Prostate gland (tissue), 2 donors: ENCODE measurements around the gene AFF1. TPM values are rescaled to one million over a fixed set of nuclear protein-coding genes. Genes with fewer than 3 reads are reported as not detected.

Experiments used
- DNase-seq: peaks from one replicate; pipeline ENCODE4 v3.0.0-alpha.2; 2019; ENCODE audit warnings: low spot score
- H3K27ac ChIP-seq, 2 donors: fragments of 200-600 bp; sonication (generic); 2 replicates each; pipeline ENCODE4 v1.5.1; 2017 to 2019
- H3K27me3 ChIP-seq: fragments of 200-600 bp; sonication (generic); replicated peaks from 2 replicates; pipeline ENCODE4 v1.5.1; 2019; ENCODE audit not compliant: insufficient read depth
- H3K36me3 ChIP-seq, 2 donors: fragments of 200-600 bp; sonication (generic); 1 replicate in 1 of 2; 2 replicates in 1 of 2; pipeline versions ENCODE4 v1.5.1 to v1.8.1; 2017 to 2019
- H3K4me1 ChIP-seq: fragments of 200-600 bp; sonication (generic); replicated peaks from 2 replicates; pipeline ENCODE4 v1.5.1; 2019
- H3K4me3 ChIP-seq, 2 donors: fragments of 200-600 bp; sonication (generic); 2 replicates each; pipeline ENCODE4 v1.5.1; 2017 to 2019
- H3K9me3 ChIP-seq: fragments of 200-600 bp; sonication (generic); 2 replicates; pipeline ENCODE4 v1.5.1; 2017
- CTCF ChIP-seq, 4 experiments: fragments of 200-600 bp in 2 of 4; fragments of 450-650 bp in 2 of 4; sonication (generic) in 2 of 4; IDR thresholded peaks; 1 replicate in 3 of 4; 2 replicates in 1 of 4; pipeline ENCODE4 v1.5.1; 2016 to 2019; ENCODE audit warnings: antibody characterized with exemption in 4 of 4, mild to moderate bottlenecking in 2 of 4, moderate library complexity in 2 of 4
- POLR2A ChIP-seq: fragments of 450-650 bp; IDR thresholded peaks from one replicate; pipeline ENCODE4 v1.6.1; 2016; ENCODE audit warnings: antibody characterized with exemption, mild to moderate bottlenecking
- POLR2AphosphoS5 ChIP-seq: sonication (generic); formaldehyde crosslinking; IDR thresholded peaks from one replicate; pipeline ENCODE4 v1.6.1; 2017; ENCODE audit warnings: antibody characterized with exemption
- WGBS: methylation state at CpG from one replicate; pipeline ENCODE4 v1.1.5; 2018; 5-methylcytosine and 5-hydroxymethylcytosine counted together
- intact Hi-C: fragments of 100-400 bp; cut with DNase I; formaldehyde crosslinking; loops from one replicate; pipeline ENCODE4 v1.14.2; 2022
- total RNA-seq, 2 donors: library from RNA; depleted of rRNA; stranded (reverse); fragments of >200 nt; gene quantifications; one replicate each; pipeline ENCODE4 v1.1.0, GENCODE V29; 2016

AFF1 gene
- total RNA-seq, 2 donors from 2014 or later, result 69.7 to 92.5 TPM

GRCh38 chr4:87053802-87054767 lies 119.3 kb downstream of the AFF1 start:
- Histone ChIP-seq H3K4me1 (peaks cover 19% of the 10 kb centered on the region), H3K36me3 (no peaks in the 10 kb centered on the region), H3K27me3 (no peaks in the 10 kb centered on the region), H3K9me3 (no peaks in the 10 kb centered on the region), H3K4me3 (no peak overlapping the region), H3K27ac (peak overlapping the region; percentile 2 to 69)
- 47% methylated on average over 10 of the region's 10 CpGs for WGBS
- intact Hi-C loops, result no loop called here
- DNase-seq, result no peak
- TF ChIP-seq POLR2AphosphoS5 (no peak), CTCF (IDR thresholded peaks at IDR 0.05) (no peak)

GRCh38 chr4:87054900-87055299 lies 120.1 kb downstream of the AFF1 start:
- no peaks in the 10 kb centered on the region for H3K9me3 ChIP-seq
- no peaks in the 10 kb centered on the region for H3K27me3 ChIP-seq
- no peak for DNase-seq
- H3K36me3 ChIP-seq, result no peaks in the 10 kb centered on the region
- no peak overlapping the region for H3K4me3 ChIP-seq
- TF ChIP-seq POLR2AphosphoS5, result no peak
- TF ChIP-seq CTCF (IDR thresholded peaks at IDR 0.05), result no peak
- TF ChIP-seq POLR2A, result no peak
- 16% methylated on average over 3 of the region's 3 CpGs for WGBS
- peaks cover 19% of the 10 kb centered on the region for H3K4me1 ChIP-seq
- H3K27ac ChIP-seq, result peak overlapping the region; percentile 2 to 69
- intact Hi-C loops, result no loop called here

GRCh38 chr4:87055311-87055710 lies 120.5 kb downstream of the AFF1 start:
- no peaks in the 10 kb centered on the region for H3K36me3 ChIP-seq
- TF ChIP-seq POLR2AphosphoS5 (peak; percentile 74), POLR2A (no peak), CTCF (IDR thresholded peaks at IDR 0.05) (no peak)
- intact Hi-C loops, result no loop called here
- peak overlapping the region in 1 of 2 donors; percentile 69 for H3K27ac ChIP-seq
- 14% methylated on average over 2 of the region's 2 CpGs for WGBS
- H3K9me3 ChIP-seq, result no peaks in the 10 kb centered on the region
- peaks cover 19% of the 10 kb centered on the region for H3K4me1 ChIP-seq
- no peaks in the 10 kb centered on the region for H3K27me3 ChIP-seq
- no peak overlapping the region for H3K4me3 ChIP-seq
- DNase-seq, result no peak

- DNase-seq, result no peak
- Histone ChIP-seq H3K36me3 (no peaks in the 10 kb centered on the region), H3K9me3 (no peaks in the 10 kb centered on the region), H3K27ac (no peak overlapping the region), H3K27me3 (no peaks in the 10 kb centered on the region), H3K4me3 (no peak overlapping the region), H3K4me1 (peaks cover 24% of the 10 kb centered on the region)
- TF ChIP-seq CTCF (IDR thresholded peaks at IDR 0.05), result no peak
- intact Hi-C loops, result no loop called here
- 80% methylated on average over 2 of the region's 2 CpGs for WGBS
Observed at GRCh38 chr4:87056881-87057280, 122.1 kb downstream of the AFF1 start.
